HUDEP-2 (cell line): ENCODE measurements around the gene EFTUD2.
"Not testable (repeated sequence)": the region's sequence is repeated elsewhere in the genome, so short reads cannot be mapped to it uniquely, and the experiment has no call there.

Source experiments
- DNase-seq, 76 experiments: peaks; one replicate each; lab custom pipeline; 2025; ENCODE audit not compliant: unreplicated experiment in 76 of 76; lab: John Stamatoyannopoulos, UW

The EFTUD2 gene

DNA sequence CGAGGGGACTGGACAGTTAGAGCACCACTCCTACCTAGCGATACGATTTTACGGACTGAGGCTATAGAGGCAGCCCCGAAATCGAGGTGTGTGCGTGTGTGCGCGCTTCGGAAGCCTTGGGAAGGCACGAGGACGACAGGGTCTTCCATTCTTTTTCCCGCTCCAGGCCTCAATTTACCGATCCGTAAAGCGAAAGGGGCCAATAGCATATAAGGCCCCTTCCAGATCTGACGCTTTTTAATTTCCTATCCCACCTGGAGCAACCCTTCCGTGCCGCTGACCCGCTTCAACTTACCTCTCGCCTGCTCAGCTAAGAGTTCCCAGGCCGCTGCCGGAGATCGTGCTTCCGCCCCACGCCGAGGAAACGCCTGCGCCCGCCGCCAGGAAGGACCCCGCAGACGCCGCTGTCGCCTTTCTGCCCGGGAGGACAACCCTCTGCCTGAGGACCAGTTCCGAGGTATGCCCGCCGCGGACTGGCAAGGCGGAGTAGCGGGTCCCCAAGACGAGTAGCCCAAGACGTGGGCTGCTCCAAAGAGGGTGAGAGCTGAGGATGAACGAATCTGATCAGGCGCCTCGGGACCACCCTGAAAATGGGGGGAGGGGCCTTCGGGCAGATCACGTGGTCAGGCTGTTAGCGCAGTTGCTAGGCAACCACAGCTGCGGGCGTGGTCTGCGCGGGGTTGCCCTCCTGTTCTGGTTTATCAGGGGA lies at the start of gene EFTUD2:
Gene EFTUD2, minus strand, starts transcription at position 372 of the 709 bp plus-strand sequence. CDS start 4,924 bp downstream, outside the sequence.
- peak in 74 of 76 experiments; percentile 60 to 95 (median 87) for DNase-seq

DNA sequence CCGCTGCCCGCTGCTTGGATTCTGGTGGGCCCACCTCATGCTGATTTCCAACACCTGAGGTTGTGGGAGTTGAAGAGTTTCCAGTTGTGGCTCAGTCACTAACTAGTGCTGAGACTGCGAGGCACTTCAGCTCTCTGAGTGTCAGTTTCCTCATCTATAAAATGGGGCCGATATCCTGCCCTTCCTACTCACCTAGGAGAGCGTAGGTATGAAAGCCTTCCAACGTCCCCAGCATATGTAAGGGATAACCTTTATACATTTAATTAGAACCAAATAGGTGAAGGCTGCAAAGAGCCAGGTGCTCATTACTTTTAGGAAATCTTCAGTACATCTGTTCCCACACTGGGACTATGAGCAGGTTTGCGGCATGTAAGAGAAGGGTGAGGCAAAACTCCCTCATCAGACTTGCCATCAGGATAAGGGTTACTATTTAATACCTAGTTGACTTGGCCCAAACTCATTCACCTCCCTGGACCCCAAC lies 49.1 kb upstream of the EFTUD2 start:
- DNase-seq: no peak

DNA sequence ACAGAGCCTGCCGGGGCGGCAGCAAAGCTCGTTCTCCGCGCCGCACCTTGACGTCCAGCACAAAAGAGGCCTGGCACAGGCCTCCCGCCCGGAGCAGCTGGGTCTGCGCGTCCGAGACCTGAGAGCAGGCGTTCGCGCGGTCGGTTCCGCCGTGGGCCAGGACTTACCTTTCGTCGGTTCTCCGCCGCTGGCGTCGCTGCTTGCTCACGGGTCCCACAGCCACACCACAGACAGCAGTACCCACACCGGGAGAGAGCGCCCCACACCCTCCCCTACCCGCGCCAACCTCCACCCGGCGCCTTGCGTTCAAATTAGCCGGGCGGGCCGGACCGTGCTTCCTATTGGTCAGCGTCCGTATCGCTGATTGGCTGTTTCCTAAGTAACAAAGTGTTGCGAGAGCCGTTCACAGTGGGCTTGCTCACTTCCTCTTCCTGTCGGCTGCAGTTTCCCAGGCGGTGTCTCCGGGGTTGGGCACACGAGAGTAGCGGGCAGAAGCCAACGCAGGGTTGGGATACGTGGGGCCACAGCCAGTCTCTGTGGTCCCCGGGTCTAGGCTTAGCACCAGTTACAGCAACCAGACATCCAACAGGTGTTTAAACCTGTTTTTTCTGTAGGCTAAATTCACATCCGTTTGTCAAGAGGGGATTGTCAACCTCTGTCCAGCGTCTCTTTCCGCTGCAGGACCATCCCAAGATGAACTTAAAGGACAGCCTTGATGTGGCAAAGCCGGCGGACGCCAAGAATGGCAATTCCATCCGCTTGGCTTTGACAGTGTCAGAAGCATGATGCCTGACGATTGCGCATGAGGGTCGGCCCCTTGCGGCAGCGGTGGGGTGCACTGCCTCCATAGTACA lies 48.4 kb upstream of the EFTUD2 start, which contains the start of gene KIF18B:
Gene KIF18B, minus strand, starts transcription at position 313 of the 854 bp plus-strand sequence. CDS start 11,429 bp downstream, outside the sequence.
- peak in 75 of 76 experiments; percentile 41 to 97 (median 92) for DNase-seq

- not testable (repeated sequence) for DNase-seq
Observed at GRCh38 chr17:44945652-44946051, 46.4 kb upstream of the EFTUD2 start.

DNA sequence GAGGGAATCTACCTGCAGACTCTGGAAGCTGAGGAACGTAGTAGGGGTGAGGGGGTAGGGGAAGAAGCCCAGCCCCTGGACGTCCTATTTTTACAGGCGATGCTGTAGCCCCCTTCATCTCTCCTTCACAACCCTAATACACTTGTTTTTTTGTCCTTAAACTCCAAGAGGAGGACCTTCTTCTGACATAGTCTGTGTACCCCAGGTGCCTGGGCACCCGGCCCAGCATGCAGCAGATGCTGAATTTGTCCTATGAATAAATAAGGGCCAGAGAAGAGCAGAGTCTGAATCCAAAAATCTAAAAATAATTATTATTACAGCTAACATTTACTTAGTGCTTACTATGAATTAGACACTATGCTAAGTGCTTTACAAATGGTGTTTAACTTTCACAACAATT lies 43.2 kb upstream of the EFTUD2 start:
- no peak for DNase-seq

DNA sequence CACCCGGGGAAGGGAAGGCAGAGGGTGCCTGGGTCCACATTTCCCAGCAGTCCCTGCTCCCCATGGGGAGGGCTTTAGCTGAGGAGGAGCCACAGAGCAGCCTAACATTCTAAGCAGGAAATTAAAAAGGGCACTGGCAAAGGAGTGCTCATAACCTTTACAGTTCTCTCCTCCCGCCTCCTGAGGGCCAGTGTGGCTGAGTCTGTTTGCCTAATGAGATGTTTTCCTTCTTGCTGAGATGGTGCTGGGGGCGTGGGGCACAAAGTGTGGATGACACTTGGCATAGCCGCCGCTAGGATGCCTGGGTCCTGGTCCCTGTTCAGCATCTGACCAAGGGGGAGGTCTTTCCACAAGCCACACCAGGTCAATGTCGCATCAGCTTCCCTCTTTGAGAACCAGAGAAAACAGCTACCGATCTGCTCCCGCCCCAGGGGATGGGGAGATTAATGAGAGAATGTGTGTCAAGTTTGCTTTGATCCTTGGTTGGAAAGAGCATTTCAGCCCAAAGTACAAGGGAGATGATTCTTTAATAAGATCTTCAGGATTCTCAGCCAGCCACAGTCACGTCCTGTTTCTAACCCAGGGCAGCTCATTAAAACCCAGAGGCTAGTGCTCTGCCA lies 42.6 kb upstream of the EFTUD2 start:
- DNase-seq: no peak

GRCh38 chr17:44940768-44941167 lies 41.5 kb upstream of the EFTUD2 start:
- DNase-seq: no peak

DNA sequence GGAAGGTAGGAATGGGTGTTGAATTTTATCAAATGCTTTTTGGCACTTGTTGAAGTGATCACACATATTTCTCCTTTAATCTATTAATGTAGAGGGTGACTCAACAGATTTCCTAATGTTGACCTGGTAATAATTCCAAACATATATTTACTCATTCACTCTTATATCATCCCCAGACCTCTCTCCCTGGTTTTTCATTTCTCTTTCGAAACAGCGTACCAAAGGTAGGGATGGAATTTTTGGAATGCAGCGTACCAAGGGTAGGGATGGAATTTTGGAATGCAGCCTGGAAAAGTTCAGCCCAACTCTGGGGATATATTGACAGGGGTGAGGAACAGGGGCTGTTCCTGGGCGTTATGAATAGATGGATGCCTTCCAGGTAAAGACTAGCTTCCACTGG lies 41.1 kb upstream of the EFTUD2 start:
- DNase-seq: no peak

- DNase-seq: no peak
Observed at GRCh38 chr17:44935116-44935515, 35.9 kb upstream of the EFTUD2 start.

DNA sequence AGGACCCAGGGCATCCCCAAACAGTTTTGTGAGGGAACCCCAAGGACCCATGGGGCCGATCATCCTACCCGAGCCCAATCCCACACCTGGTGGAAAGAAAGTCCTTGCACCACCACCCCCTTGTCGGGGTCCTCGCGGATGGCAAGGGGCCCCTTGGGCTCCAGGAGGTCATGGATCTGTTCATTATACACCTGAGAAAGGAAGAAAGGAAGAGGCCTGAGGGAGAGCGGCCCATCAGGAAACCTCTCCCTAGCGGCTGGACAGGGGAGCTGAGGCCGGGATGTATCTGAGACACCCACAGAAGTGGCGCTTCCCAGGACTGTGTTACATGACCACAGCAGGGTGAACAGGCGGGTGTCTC lies 35.5 kb upstream of the EFTUD2 start:
- DNase-seq: no peak

GRCh38 chr17:44933824-44934744 lies 34.8 kb upstream of the EFTUD2 start:
- DNase-seq: no peak

GRCh38 chr17:44932787-44933097 lies 33.5 kb upstream of the EFTUD2 start:
- DNase-seq: no peak

- DNase-seq: no peak
Observed at GRCh38 chr17:44932096-44932786, 33.0 kb upstream of the EFTUD2 start.

- DNase-seq: no peak
Observed at GRCh38 chr17:44931376-44931775, 32.1 kb upstream of the EFTUD2 start.

DNA sequence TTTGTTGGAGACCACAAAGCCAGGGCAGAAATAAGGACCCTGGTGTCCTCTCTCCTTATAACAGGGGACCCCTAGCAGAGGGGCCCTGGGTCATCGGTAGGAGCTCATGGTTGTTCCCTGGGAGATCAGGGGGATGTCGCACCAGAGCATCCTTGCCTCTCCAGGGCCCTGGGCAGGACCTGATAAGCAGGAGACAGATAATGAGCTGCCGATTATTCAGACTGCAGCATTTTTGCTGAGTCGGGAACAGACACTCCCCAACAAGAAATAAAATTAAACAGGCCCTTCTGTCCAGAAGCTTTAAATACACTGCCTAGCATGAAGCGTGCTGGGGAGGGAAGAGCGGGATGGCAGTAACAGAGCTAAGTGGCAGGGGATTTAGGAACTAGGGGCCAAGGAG lies 31.4 kb upstream of the EFTUD2 start:
- no peak for DNase-seq

- no peak for DNase-seq
Observed at GRCh38 chr17:44928950-44929720, 29.9 kb upstream of the EFTUD2 start.

GRCh38 chr17:44928136-44928535 lies 28.9 kb upstream of the EFTUD2 start:
- no peak for DNase-seq

DNA sequence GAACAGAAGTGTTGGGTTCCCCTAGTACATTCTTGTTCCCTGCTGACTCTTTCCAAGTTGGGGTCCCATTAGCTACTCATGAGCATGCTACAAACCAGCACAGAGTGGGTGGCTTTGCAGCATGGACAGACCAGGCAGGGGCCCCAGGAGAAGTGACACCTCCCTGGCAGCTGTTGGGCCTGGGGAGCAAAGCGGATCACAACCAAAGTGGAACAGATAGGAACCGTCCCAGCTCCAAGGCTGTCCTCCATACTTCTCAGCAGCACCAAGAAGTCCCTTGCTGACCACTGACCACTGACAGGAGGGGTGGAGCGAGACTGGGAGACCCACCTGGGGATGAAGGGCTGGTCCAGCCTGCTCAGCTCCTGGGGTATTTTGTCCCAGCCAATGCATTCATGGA lies 28.5 kb upstream of the EFTUD2 start:
- no peak for DNase-seq
